GM18951 (cell line): ENCODE measurements around the gene AZGP1.
"Not testable (repeated sequence)": the region's sequence is repeated elsewhere in the genome, so short reads cannot be mapped to it uniquely, and the experiment has no call there.

ENCODE experiments used
- POLR2A ChIP-seq: IDR thresholded peaks from 4 replicates; pipeline ENCODE4 v1.6.1; 2011; ENCODE audit warnings: mild to moderate bottlenecking; ENCODE audit not compliant: insufficient read length, insufficient read depth; ENCODE audit errors: extremely low read depth
- in situ Hi-C: fragments of 300-500 bp; cut with MboI; formaldehyde crosslinking; loops from one replicate; pipeline ENCODE4 v1.12.0; 2022; ENCODE audit warnings: low sequenced_read_pairs, mixed read lengths, inconsistent platforms; ENCODE audit not compliant: unreplicated experiment

Gene AZGP1

GRCh38 chr7:99984593-99984992 is 8.8 kb upstream of the AZGP1 start:
- TF ChIP-seq POLR2A, result no peak
- in situ Hi-C loops, result no loop called here

- in situ Hi-C loops, result not testable (repeated sequence)
Observed at GRCh38 chr7:99981066-99981465, 5.2 kb upstream of the AZGP1 start.

- in situ Hi-C loops, result not testable (repeated sequence)
Observed at GRCh38 chr7:99980448-99980872, 4.6 kb upstream of the AZGP1 start.

GRCh38 chr7:99979814-99980225 is 4.0 kb upstream of the AZGP1 start:
- in situ Hi-C loops, result not testable (repeated sequence)

- in situ Hi-C loops, result no loop called here
- no peak for TF ChIP-seq POLR2A
Observed at GRCh38 chr7:99976626-99977025, 795 bp upstream of the AZGP1 start.

- in situ Hi-C loops, result no loop called here
- TF ChIP-seq POLR2A, result no peak
Observed at GRCh38 chr7:99974681-99975080, 1.1 kb downstream of the AZGP1 start.

- in situ Hi-C loops, result not testable (repeated sequence)
Observed at GRCh38 chr7:99973817-99974216, 2.0 kb downstream of the AZGP1 start.

- TF ChIP-seq POLR2A, result no peak
- in situ Hi-C loops, result no loop called here
Observed at GRCh38 chr7:99971242-99971641, 4.6 kb downstream of the AZGP1 start.

- in situ Hi-C loops, result not testable (repeated sequence)
Observed at GRCh38 chr7:99969813-99970212, 6.0 kb downstream of the AZGP1 start.

GRCh38 chr7:99969298-99969697 is 6.5 kb downstream of the AZGP1 start:
- TF ChIP-seq POLR2A, result no peak
- in situ Hi-C loops, result no loop called here

- no peak for TF ChIP-seq POLR2A
- in situ Hi-C loops, result no loop called here
Observed at GRCh38 chr7:99958564-99959227, 17.1 kb downstream of the AZGP1 start.

GRCh38 chr7:99955247-99955646 is 20.6 kb downstream of the AZGP1 start:
- in situ Hi-C loops, result no loop called here
- TF ChIP-seq POLR2A, result no peak

- in situ Hi-C loops, result not testable (repeated sequence)
Observed at GRCh38 chr7:99954643-99955042, 21.2 kb downstream of the AZGP1 start.

GRCh38 chr7:99953649-99954048 is 22.2 kb downstream of the AZGP1 start:
- TF ChIP-seq POLR2A, result no peak
- in situ Hi-C loops, result no loop called here

- in situ Hi-C loops, result not testable (repeated sequence)
Observed at GRCh38 chr7:99952649-99953048, 23.2 kb downstream of the AZGP1 start.

GRCh38 chr7:99950819-99951218 is 25.0 kb downstream of the AZGP1 start:
- in situ Hi-C loops, result not testable (repeated sequence)
